HepG2 (cell line): ENCODE results near the gene NLRP2B. TPM values are rescaled to one million over a fixed set of nuclear protein-coding genes. Genes with fewer than 3 reads are reported as not detected.

Experiments used
- ATM ChIP-seq: fragments of 450-650 bp; IDR thresholded peaks from 2 replicates; pipeline ENCODE4 v1.7.1; 2017; ENCODE audit warnings: mild to moderate bottlenecking, borderline replicate concordance
- CEBPG ChIP-seq: IDR thresholded peaks from 2 replicates; pipeline ENCODE4 v1.6.1; 2016
- EP300 ChIP-seq, 3 experiments: sonication (generic) in 1 of 3; formaldehyde crosslinking in 1 of 3; IDR thresholded peaks; 2 replicates each; pipeline versions ENCODE4 v1.5.1 to v1.6.1; 2011 to 2020; ENCODE audit warnings: low read depth in 2 of 3, low read length in 2 of 3, borderline replicate concordance in 1 of 3, improper control_type of control experiment in 1 of 3, mild to moderate bottlenecking in 1 of 3, missing genetic modification reagents in 1 of 3, moderate library complexity in 1 of 3
- ERF ChIP-seq: IDR thresholded peaks from 2 replicates; pipeline ENCODE4 v1.6.1; 2018; ENCODE audit warnings: missing biosample characterization, missing genetic modification reagents
- FOXK2 ChIP-seq: fragments of 450-650 bp; IDR thresholded peaks from 2 replicates; pipeline ENCODE4 v1.6.1; 2016
- GATAD2A ChIP-seq: IDR thresholded peaks from 2 replicates; pipeline ENCODE4 v1.6.1; 2016
- HMG20A ChIP-seq: IDR thresholded peaks from 2 replicates; pipeline ENCODE4 v1.6.1; 2016; ENCODE audit warnings: borderline replicate concordance
- JUN ChIP-seq: sonication (generic); formaldehyde crosslinking; IDR thresholded peaks from 2 replicates; pipeline ENCODE4 v1.4.0; 2020; ENCODE audit warnings: mild to moderate bottlenecking, missing genetic modification reagents
- KAT7 ChIP-seq: IDR thresholded peaks from 2 replicates; pipeline ENCODE4 v1.6.1; 2018; ENCODE audit warnings: borderline replicate concordance, missing compliant biosample characterization
- KDM6A ChIP-seq: IDR thresholded peaks from 2 replicates; pipeline ENCODE4 v1.6.1; 2016; ENCODE audit warnings: low read depth
- KLF13 ChIP-seq: sonication (generic); formaldehyde crosslinking; IDR thresholded peaks from 2 replicates; pipeline ENCODE4 v1.4.0; 2020; ENCODE audit warnings: mild to moderate bottlenecking, missing genetic modification reagents
- MLLT10 ChIP-seq: sonication (generic); formaldehyde crosslinking; IDR thresholded peaks from 2 replicates; pipeline ENCODE4 v1.4.0; 2020; ENCODE audit warnings: missing genetic modification reagents
- NFE2 ChIP-seq: sonication (generic); formaldehyde crosslinking; IDR thresholded peaks from 2 replicates; pipeline ENCODE4 v1.4.0; 2020; ENCODE audit warnings: missing genetic modification reagents
- POGZ ChIP-seq: sonication (generic); formaldehyde crosslinking; IDR thresholded peaks from 2 replicates; pipeline ENCODE4 v1.4.0; 2020; ENCODE audit warnings: mild to moderate bottlenecking, missing genetic modification reagents
- RARA ChIP-seq: IDR thresholded peaks from 2 replicates; pipeline ENCODE4 v1.6.1; 2016; ENCODE audit warnings: missing genetic modification reagents, missing compliant biosample characterization
- RARG ChIP-seq: sonication (generic); formaldehyde crosslinking; IDR thresholded peaks from 2 replicates; pipeline ENCODE4 v1.4.0; 2020; ENCODE audit warnings: low read depth, mild to moderate bottlenecking, missing genetic modification reagents
- TSC22D2 ChIP-seq: sonication (generic); formaldehyde crosslinking; IDR thresholded peaks from 2 replicates; pipeline ENCODE4 v1.5.1; 2020; ENCODE audit warnings: missing genetic modification reagents, mild to moderate bottlenecking, borderline replicate concordance
- ZNF101 ChIP-seq: sonication (generic); formaldehyde crosslinking; IDR thresholded peaks from 2 replicates; pipeline ENCODE4 v1.4.0; 2020; ENCODE audit warnings: mild to moderate bottlenecking, low read depth, missing genetic modification reagents, borderline replicate concordance
- ZNF354B ChIP-seq: sonication (generic); formaldehyde crosslinking; IDR thresholded peaks from 2 replicates; pipeline ENCODE4 v1.8.0; 2022; ENCODE audit warnings: mild to moderate bottlenecking, missing genetic modification reagents
- ZNF441 ChIP-seq: sonication (generic); formaldehyde crosslinking; IDR thresholded peaks from 2 replicates; pipeline ENCODE4 v1.7.0; 2021; ENCODE audit warnings: missing genetic modification reagents, borderline replicate concordance
- ZNF678 ChIP-seq: sonication (generic); formaldehyde crosslinking; IDR thresholded peaks from 2 replicates; pipeline ENCODE4 v1.4.0; 2020; ENCODE audit warnings: mild to moderate bottlenecking, missing genetic modification reagents
- polyA plus RNA-seq, 8 experiments: library from polyadenylated mRNA; depleted of rRNA in 3 of 8; stranded (reverse) in 7 of 8; unstranded in 1 of 8; fragments of >200 nt; fragmentation: Illumina TruSeq in 4 of 8; extraction: Trizol in 4 of 8; gene quantifications; 2 replicates each; pipeline versions ENCODE4 v1.2.1 to v1.2.3, GENCODE V29; 2011 to 2016; ENCODE audit warnings: low read depth in 4 of 8, missing spikeins in 1 of 8, mixed read lengths in 1 of 8; ENCODE audit not compliant: insufficient read depth in 1 of 8
- total RNA-seq, 5 experiments: library from RNA; depleted of rRNA; stranded (reverse); fragments of >200 nt; fragmentation: Illumina TruSeq; extraction: Trizol; gene quantifications; 2 replicates each; pipeline ENCODE4 v1.2.3, GENCODE V29; 2016; ENCODE audit warnings: low read depth in 1 of 5
- TF ChIP-seq, protein P1 (sequence below): sonication (generic); formaldehyde crosslinking; IDR thresholded peaks from 2 replicates; pipeline ENCODE4 v1.8.1; 2022; ENCODE audit warnings: mild to moderate bottlenecking, missing genetic modification reagents
- TF ChIP-seq, protein P2 (sequence below): sonication (generic); formaldehyde crosslinking; IDR thresholded peaks from 2 replicates; pipeline ENCODE4 v1.4.0; 2020; ENCODE audit warnings: missing genetic modification reagents; ENCODE audit errors: not compliant biosample characterization
- TF ChIP-seq, protein P3 (sequence below): IDR thresholded peaks from 2 replicates; pipeline ENCODE4 v1.6.1; 2016; ENCODE audit warnings: mild to moderate bottlenecking, missing biosample characterization, missing genetic modification reagents
- TF ChIP-seq, protein P4 (sequence below): sonication (generic); formaldehyde crosslinking; IDR thresholded peaks from 2 replicates; pipeline ENCODE4 v1.4.0; 2020; ENCODE audit warnings: low read depth, missing genetic modification reagents
- TF ChIP-seq, protein P5 (sequence below): sonication (generic); formaldehyde crosslinking; IDR thresholded peaks from 2 replicates; pipeline ENCODE4 v1.5.0; 2020; ENCODE audit warnings: mild to moderate bottlenecking, low read depth, missing genetic modification reagents, borderline replicate concordance

The NLRP2B gene
- total and polyA plus RNA-seq, 2 of the 13 experiments (the other 11 are each of a cell fraction or from before 2014, with no cell fraction given) = not detected

DNA sequence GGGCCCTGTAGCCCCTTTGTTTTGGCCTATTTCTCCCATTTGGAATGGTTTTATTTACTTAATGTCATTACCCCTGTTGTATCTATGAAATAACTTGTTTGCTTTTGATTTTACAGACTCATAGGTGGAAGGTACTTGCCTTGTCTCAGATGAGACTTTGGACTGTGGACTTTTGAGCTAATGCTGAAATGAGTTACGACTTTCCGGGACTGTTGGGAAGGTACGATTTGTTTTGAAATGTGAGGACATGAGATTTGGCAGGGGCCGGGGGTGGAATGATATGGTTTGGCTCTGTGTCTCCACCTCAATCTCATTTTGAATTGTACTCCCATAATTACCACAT is 39.4 kb downstream of the NLRP2B start (continued):
- TF ChIP-seq, protein P1, sequence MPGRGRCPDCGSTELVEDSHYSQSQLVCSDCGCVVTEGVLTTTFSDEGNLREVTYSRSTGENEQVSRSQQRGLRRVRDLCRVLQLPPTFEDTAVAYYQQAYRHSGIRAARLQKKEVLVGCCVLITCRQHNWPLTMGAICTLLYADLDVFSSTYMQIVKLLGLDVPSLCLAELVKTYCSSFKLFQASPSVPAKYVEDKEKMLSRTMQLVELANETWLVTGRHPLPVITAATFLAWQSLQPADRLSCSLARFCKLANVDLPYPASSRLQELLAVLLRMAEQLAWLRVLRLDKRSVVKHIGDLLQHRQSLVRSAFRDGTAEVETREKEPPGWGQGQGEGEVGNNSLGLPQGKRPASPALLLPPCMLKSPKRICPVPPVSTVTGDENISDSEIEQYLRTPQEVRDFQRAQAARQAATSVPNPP (CRISPR knock-in tag) = no peak
- TF ChIP-seq RARA (CRISPR knock-in tag) (peak; percentile 36; the same call in 1 of the 2 replicates), RARG (CRISPR knock-in tag) (no peak), FOXK2 (no peak), MLLT10 (CRISPR knock-in tag) (no peak), KDM6A (CRISPR knock-in tag) (peak; percentile 38; the same call in 1 of the 2 replicates), ZNF101 (CRISPR knock-in tag) (no peak), EP300 (IDR thresholded peaks at IDR 0.05; ENCODE audit: low read depth in 2 of 2, low read length in 2 of 2) (peak in 1 of 2 experiments; percentile 55; a peak in 2 of 4 replicates), EP300 (CRISPR knock-in tag; IDR thresholded peaks at IDR 0.05; ENCODE audit: borderline replicate concordance) (no peak; the same call in 1 of the 2 replicates), CEBPG (0 out of 2 replicates have a peak, but pooled peaks have one; percentile 12), GATAD2A (CRISPR knock-in tag) (peak; percentile 15; the same call in 1 of the 2 replicates), JUN (no peak), KLF13 (no peak), POGZ (CRISPR knock-in tag) (peak; percentile 64; the same call in 1 of the 2 replicates), ZNF354B (CRISPR knock-in tag) (no peak), ATM (no peak), KAT7 (0 out of 2 replicates have a peak, but pooled peaks have one; percentile 1), NFE2 (no peak), HMG20A (peak; percentile 38; the same call in 1 of the 2 replicates), ZNF678 (CRISPR knock-in tag) (no peak), ZNF441 (CRISPR knock-in tag) (no peak), TSC22D2 (CRISPR knock-in tag) (no peak), ERF (no peak)
- TF ChIP-seq, protein P2, sequence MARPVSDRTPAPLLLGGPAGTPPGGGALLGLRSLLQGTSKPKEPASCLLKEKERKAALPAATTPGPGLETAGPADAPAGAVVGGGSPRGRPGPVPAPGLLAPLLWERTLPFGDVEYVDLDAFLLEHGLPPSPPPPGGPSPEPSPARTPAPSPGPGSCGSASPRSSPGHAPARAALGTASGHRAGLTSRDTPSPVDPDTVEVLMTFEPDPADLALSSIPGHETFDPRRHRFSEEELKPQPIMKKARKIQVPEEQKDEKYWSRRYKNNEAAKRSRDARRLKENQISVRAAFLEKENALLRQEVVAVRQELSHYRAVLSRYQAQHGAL = no peak
- TF ChIP-seq, protein P3, sequence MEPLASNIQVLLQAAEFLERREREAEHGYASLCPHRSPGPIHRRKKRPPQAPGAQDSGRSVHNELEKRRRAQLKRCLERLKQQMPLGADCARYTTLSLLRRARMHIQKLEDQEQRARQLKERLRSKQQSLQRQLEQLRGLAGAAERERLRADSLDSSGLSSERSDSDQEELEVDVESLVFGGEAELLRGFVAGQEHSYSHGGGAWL (CRISPR knock-in tag) = no peak
- TF ChIP-seq, protein P4, sequence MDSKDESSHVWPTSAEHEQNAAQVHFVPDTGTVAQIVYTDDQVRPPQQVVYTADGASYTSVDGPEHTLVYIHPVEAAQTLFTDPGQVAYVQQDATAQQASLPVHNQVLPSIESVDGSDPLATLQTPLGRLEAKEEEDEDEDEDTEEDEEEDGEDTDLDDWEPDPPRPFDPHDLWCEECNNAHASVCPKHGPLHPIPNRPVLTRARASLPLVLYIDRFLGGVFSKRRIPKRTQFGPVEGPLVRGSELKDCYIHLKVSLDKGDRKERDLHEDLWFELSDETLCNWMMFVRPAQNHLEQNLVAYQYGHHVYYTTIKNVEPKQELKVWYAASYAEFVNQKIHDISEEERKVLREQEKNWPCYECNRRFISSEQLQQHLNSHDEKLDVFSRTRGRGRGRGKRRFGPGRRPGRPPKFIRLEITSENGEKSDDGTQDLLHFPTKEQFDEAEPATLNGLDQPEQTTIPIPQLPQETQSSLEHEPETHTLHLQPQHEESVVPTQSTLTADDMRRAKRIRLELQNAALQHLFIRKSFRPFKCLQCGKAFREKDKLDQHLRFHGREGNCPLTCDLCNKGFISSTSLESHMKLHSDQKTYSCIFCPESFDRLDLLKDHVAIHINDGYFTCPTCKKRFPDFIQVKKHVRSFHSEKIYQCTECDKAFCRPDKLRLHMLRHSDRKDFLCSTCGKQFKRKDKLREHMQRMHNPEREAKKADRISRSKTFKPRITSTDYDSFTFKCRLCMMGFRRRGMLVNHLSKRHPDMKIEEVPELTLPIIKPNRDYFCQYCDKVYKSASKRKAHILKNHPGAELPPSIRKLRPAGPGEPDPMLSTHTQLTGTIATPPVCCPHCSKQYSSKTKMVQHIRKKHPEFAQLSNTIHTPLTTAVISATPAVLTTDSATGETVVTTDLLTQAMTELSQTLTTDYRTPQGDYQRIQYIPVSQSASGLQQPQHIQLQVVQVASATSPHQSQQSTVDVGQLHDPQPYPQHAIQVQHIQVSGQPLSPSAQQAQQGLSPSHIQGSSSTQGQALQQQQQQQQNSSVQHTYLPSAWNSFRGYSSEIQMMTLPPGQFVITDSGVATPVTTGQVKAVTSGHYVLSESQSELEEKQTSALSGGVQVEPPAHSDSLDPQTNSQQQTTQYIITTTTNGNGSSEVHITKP = peak; percentile 63; the same call in 1 of the 2 replicates
- TF ChIP-seq, protein P5, sequence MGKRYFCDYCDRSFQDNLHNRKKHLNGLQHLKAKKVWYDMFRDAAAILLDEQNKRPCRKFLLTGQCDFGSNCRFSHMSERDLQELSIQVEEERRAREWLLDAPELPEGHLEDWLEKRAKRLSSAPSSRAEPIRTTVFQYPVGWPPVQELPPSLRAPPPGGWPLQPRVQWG (CRISPR knock-in tag) = no peak
